H1 (cell line): ENCODE measurements around the gene DNAJB11. TPM values are rescaled to one million over a fixed set of nuclear protein-coding genes. Genes with fewer than 3 reads are reported as not detected.

Experiments used
- BACH1 ChIP-seq: IDR thresholded peaks from 2 replicates; pipeline ENCODE4 v1.6.1; 2012; ENCODE audit warnings: low read length, improper control_type of control experiment
- CBX8 ChIP-seq: fragments of 300-800, 300-1000 bp; sonication (generic); IDR thresholded peaks from 2 replicates; pipeline ENCODE4 v1.7.1; 2016; ENCODE audit warnings: low read depth, low read length, borderline replicate concordance
- CHD2 ChIP-seq: IDR thresholded peaks from 2 replicates; pipeline ENCODE4 v1.6.1; 2012; ENCODE audit warnings: low read length, improper control_type of control experiment
- CHD7 ChIP-seq: fragments of 300-600 bp; sonication (generic); IDR thresholded peaks from 2 replicates; pipeline ENCODE4 v1.7.1; 2012; ENCODE audit warnings: low read length, moderate library complexity, mild to moderate bottlenecking, inconsistent platforms; ENCODE audit not compliant: insufficient replicate concordance
- EGR1 ChIP-seq: IDR thresholded peaks from 2 replicates; pipeline ENCODE4 v1.6.1; 2011; ENCODE audit warnings: low read depth, low read length, borderline replicate concordance
- NANOG ChIP-seq: IDR thresholded peaks from 2 replicates; pipeline ENCODE4 v1.6.1; 2011; ENCODE audit warnings: low read length, low read depth, mild to moderate bottlenecking, inconsistent platforms; ENCODE audit not compliant: insufficient read depth, poor library complexity, severe bottlenecking
- PHF8 ChIP-seq: fragments of 200-600 bp; sonication (generic); conservative IDR thresholded peaks from 2 replicates; pipeline ENCODE4 v1.7.1; 2012; ENCODE audit warnings: low read depth, mild to moderate bottlenecking, inconsistent platforms, low read length, moderate library complexity
- POLR2AphosphoS5 ChIP-seq: IDR thresholded peaks from 2 replicates; pipeline ENCODE4 v1.6.1; 2011; ENCODE audit warnings: low read depth, low read length
- RXRA ChIP-seq: IDR thresholded peaks from 2 replicates; pipeline ENCODE4 v1.6.1; 2011; ENCODE audit warnings: low read depth, mild to moderate bottlenecking, low read length, moderate library complexity; ENCODE audit not compliant: insufficient read depth
- SAP30 ChIP-seq: fragments of 300-600 bp; sonication (generic); IDR thresholded peaks from 2 replicates; pipeline ENCODE4 v1.7.1; 2012; ENCODE audit warnings: low read length, moderate library complexity, mild to moderate bottlenecking, inconsistent platforms; ENCODE audit not compliant: insufficient read depth, insufficient replicate concordance
- polyA plus RNA-seq, 7 experiments: library from polyadenylated mRNA; depleted of rRNA in 3 of 7; stranded (reverse) in 5 of 7; unstranded in 2 of 7; fragments of >200 nt in 5 of 7; fragments of 200-250 nt in 2 of 7; gene quantifications; 1 replicate in 5 of 7; 2 replicates in 1 of 7; 4 replicates in 1 of 7; pipeline versions ENCODE4 v1.2.1 to v1.2.3, GENCODE V29; 2011 to 2013; ENCODE audit warnings: missing spikeins in 2 of 7, mixed read lengths in 2 of 7
- total RNA-seq: library from RNA; stranded (reverse); fragmentation: NEBNext Ultra II Directional; extraction: Animal tissue kit (Norgen Biotek cat#: 25700); gene quantifications from 2 replicates; pipeline ENCODE4 v1.2.1, GENCODE V29; 2021

DNAJB11 gene
- total and polyA plus RNA-seq, 2 of the 8 experiments (the other 6 are each of a cell fraction or from before 2014, with no cell fraction given), result 14.6 to 63.9 TPM

- no peak for TF ChIP-seq CHD7
- no peak for TF ChIP-seq SAP30
- TF ChIP-seq POLR2AphosphoS5, result no peak
- TF ChIP-seq PHF8, result no peak
- TF ChIP-seq CBX8, result no peak
- TF ChIP-seq CHD2, result no peak
- no peak for TF ChIP-seq RXRA
- TF ChIP-seq BACH1, result no peak
- TF ChIP-seq NANOG, result no peak
- TF ChIP-seq EGR1, result no peak
Measured at GRCh38 chr3:186614597-186615483, 44.3 kb downstream of the DNAJB11 start (continued).
